Tibial nerve (tissue), 4 donors: ENCODE measurements around the gene IGLL5.

Experiments
- EP300 ChIP-seq, 2 donors: sonication (generic); formaldehyde crosslinking; IDR thresholded peaks; one replicate each; pipeline ENCODE4 v1.6.1; 2017; ENCODE audit warnings: antibody characterized with exemption in 2 of 2, mild to moderate bottlenecking in 1 of 2
- POLR2A ChIP-seq, 2 donors: fragments of 450-650 bp; IDR thresholded peaks; one replicate each; pipeline ENCODE4 v1.6.1; 2017; ENCODE audit warnings: antibody characterized with exemption in 2 of 2, mild to moderate bottlenecking in 2 of 2, moderate library complexity in 2 of 2
- TF ChIP-seq, protein P1 (sequence below), 5 experiments: fragments of 200-600 bp in 3 of 5; fragments of 450-650 bp in 2 of 5; sonication (generic) in 3 of 5; IDR thresholded peaks; one replicate each; pipeline ENCODE4 v1.5.1; 2016 to 2019; ENCODE audit warnings: antibody characterized with exemption in 5 of 5, mild to moderate bottlenecking in 3 of 5, moderate library complexity in 2 of 5

GRCh38 chr22:22937894-22938480, 50.4 kb downstream of the IGLL5 start:
- TF ChIP-seq EP300 (IDR thresholded peaks at IDR 0.05): no peak
- TF ChIP-seq, protein P1, sequence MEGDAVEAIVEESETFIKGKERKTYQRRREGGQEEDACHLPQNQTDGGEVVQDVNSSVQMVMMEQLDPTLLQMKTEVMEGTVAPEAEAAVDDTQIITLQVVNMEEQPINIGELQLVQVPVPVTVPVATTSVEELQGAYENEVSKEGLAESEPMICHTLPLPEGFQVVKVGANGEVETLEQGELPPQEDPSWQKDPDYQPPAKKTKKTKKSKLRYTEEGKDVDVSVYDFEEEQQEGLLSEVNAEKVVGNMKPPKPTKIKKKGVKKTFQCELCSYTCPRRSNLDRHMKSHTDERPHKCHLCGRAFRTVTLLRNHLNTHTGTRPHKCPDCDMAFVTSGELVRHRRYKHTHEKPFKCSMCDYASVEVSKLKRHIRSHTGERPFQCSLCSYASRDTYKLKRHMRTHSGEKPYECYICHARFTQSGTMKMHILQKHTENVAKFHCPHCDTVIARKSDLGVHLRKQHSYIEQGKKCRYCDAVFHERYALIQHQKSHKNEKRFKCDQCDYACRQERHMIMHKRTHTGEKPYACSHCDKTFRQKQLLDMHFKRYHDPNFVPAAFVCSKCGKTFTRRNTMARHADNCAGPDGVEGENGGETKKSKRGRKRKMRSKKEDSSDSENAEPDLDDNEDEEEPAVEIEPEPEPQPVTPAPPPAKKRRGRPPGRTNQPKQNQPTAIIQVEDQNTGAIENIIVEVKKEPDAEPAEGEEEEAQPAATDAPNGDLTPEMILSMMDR (IDR thresholded peaks at IDR 0.05): no peak
- no peak for TF ChIP-seq POLR2A (IDR thresholded peaks at IDR 0.05)
